Mammary epithelial cell (primary cell): ENCODE measurements around the gene NANP.

Experiments
- CTCF ChIP-seq, 2 donors: IDR thresholded peaks in 1 of 2; conservative IDR thresholded peaks in 1 of 2; 2 replicates each; pipeline ENCODE4 v1.5.1; 2011 to 2012; ENCODE audit warnings: inconsistent platforms in 2 of 2, low read length in 2 of 2, mild to moderate bottlenecking in 2 of 2, control low read depth in 1 of 2, low read depth in 1 of 2; ENCODE audit not compliant: insufficient read depth in 1 of 2; ENCODE audit errors: extremely low read depth in 1 of 2
- EZH2 ChIP-seq: IDR thresholded peaks from 2 replicates; pipeline ENCODE4 v1.6.1; 2012; ENCODE audit warnings: low read length, inconsistent platforms, borderline replicate concordance

- TF ChIP-seq CTCF (conservative IDR thresholded peaks at IDR 0.05 in 1 of 2, IDR thresholded peaks at IDR 0.05 in 1 of 2; ENCODE audit: extremely low read depth in 1 of 2, insufficient read depth in 1 of 2, low read depth in 1 of 2, low read length in 2 of 2) (no peak), EZH2 (no peak)
Measured at GRCh38 chr20:25672659-25673235, 48.9 kb upstream of the NANP start.
